Neuron (in vitro differentiated cells): Measurements from ENCODE around the gene MEP1A.

Source experiments
- H2AFZ ChIP-seq: one replicate; pipeline ENCODE4 v1.6.1; 2013; ENCODE audit warnings: low read depth, mild to moderate bottlenecking, inconsistent platforms, low read length, moderate library complexity
- H3K27me3 ChIP-seq: one replicate; pipeline ENCODE4 v1.6.1; 2013; ENCODE audit warnings: low read length; ENCODE audit not compliant: insufficient read depth
- H3K36me3 ChIP-seq: one replicate; pipeline ENCODE4 v1.6.1; 2013; ENCODE audit warnings: low read length; ENCODE audit not compliant: insufficient read depth
- H3K4me1 ChIP-seq: one replicate; pipeline ENCODE4 v1.6.1; 2013; ENCODE audit warnings: low read length; ENCODE audit not compliant: insufficient read depth
- H3K4me3 ChIP-seq: 2 replicates; pipeline ENCODE4 v1.5.1; 2013; ENCODE audit warnings: mild to moderate bottlenecking, low read length, moderate library complexity
- H3K9me3 ChIP-seq: one replicate; pipeline ENCODE4 v1.6.1; 2013; ENCODE audit warnings: low read length

MEP1A gene

GRCh38 chr6:46787871-46788540 lies 5.2 kb upstream of the MEP1A start:
- H3K9me3 ChIP-seq, result no peaks in the 10 kb centered on the region
- no peak overlapping the region for H2AFZ ChIP-seq
- no peaks in the 10 kb centered on the region for H3K27me3 ChIP-seq
- no peak overlapping the region for H3K4me3 ChIP-seq
- H3K36me3 ChIP-seq, result no peaks in the 10 kb centered on the region
- no peaks in the 10 kb centered on the region for H3K4me1 ChIP-seq

- Histone ChIP-seq H3K36me3 (no peaks in the 10 kb centered on the region), H3K9me3 (no peaks in the 10 kb centered on the region), H3K4me3 (no peak overlapping the region), H3K27me3 (no peaks in the 10 kb centered on the region), H3K4me1 (no peaks in the 10 kb centered on the region), H2AFZ (no peak overlapping the region)
Observed at GRCh38 chr6:46788791-46789190, 4.4 kb upstream of the MEP1A start.

- Histone ChIP-seq H3K9me3 (no peaks in the 10 kb centered on the region), H2AFZ (no peak overlapping the region), H3K27me3 (no peaks in the 10 kb centered on the region), H3K4me3 (no peak overlapping the region), H3K36me3 (no peaks in the 10 kb centered on the region), H3K4me1 (no peaks in the 10 kb centered on the region)
Observed at GRCh38 chr6:46789434-46790354, 3.5 kb upstream of the MEP1A start.

GRCh38 chr6:46790355-46790874 lies 2.8 kb upstream of the MEP1A start:
- Histone ChIP-seq H3K9me3 (no peaks in the 10 kb centered on the region), H2AFZ (no peak overlapping the region), H3K4me3 (no peak overlapping the region), H3K27me3 (no peaks in the 10 kb centered on the region), H3K36me3 (no peaks in the 10 kb centered on the region), H3K4me1 (no peaks in the 10 kb centered on the region)

- Histone ChIP-seq H2AFZ (no peak overlapping the region), H3K36me3 (no peaks in the 10 kb centered on the region), H3K4me3 (no peak overlapping the region), H3K9me3 (no peaks in the 10 kb centered on the region), H3K4me1 (no peaks in the 10 kb centered on the region), H3K27me3 (no peaks in the 10 kb centered on the region)
Observed at GRCh38 chr6:46792635-46793034, 554 bp upstream of the MEP1A start.

GRCh38 chr6:46794068-46794467 lies 879 bp downstream of the MEP1A start:
- no peak overlapping the region for H3K4me3 ChIP-seq

GRCh38 chr6:46795816-46796215 lies 2.6 kb downstream of the MEP1A start:
- Histone ChIP-seq H3K27me3 (no peaks in the 10 kb centered on the region), H2AFZ (no peak overlapping the region), H3K4me3 (no peak overlapping the region), H3K4me1 (no peaks in the 10 kb centered on the region), H3K36me3 (no peaks in the 10 kb centered on the region), H3K9me3 (no peaks in the 10 kb centered on the region)

More at GRCh38 chr6:46794068-46794467, 879 bp downstream of the MEP1A start:
- Histone ChIP-seq H2AFZ (no peak overlapping the region), H3K4me1 (no peaks in the 10 kb centered on the region), H3K27me3 (no peaks in the 10 kb centered on the region), H3K36me3 (no peaks in the 10 kb centered on the region), H3K9me3 (no peaks in the 10 kb centered on the region)

GRCh38 chr6:46796848-46797580 lies 3.8 kb downstream of the MEP1A start:
- Histone ChIP-seq H3K4me1 (no peaks in the 10 kb centered on the region), H3K4me3 (no peak overlapping the region), H3K36me3 (no peaks in the 10 kb centered on the region)

GRCh38 chr6:46799657-46800056 lies 6.5 kb downstream of the MEP1A start:
- Histone ChIP-seq H3K4me1 (no peaks in the 10 kb centered on the region), H2AFZ (no peak overlapping the region), H3K27me3 (no peaks in the 10 kb centered on the region), H3K4me3 (no peak overlapping the region), H3K36me3 (no peaks in the 10 kb centered on the region), H3K9me3 (no peaks in the 10 kb centered on the region)

More at GRCh38 chr6:46796848-46797580, 3.8 kb downstream of the MEP1A start:
- Histone ChIP-seq H3K27me3 (no peaks in the 10 kb centered on the region), H3K9me3 (no peaks in the 10 kb centered on the region), H2AFZ (no peak overlapping the region)

GRCh38 chr6:46808806-46809205 lies 15.6 kb downstream of the MEP1A start:
- no peaks in the 10 kb centered on the region for H3K4me1 ChIP-seq
- no peaks in the 10 kb centered on the region for H3K27me3 ChIP-seq
- no peak overlapping the region for H3K4me3 ChIP-seq

GRCh38 chr6:46815130-46815529 lies 21.9 kb downstream of the MEP1A start:
- no peak overlapping the region for H2AFZ ChIP-seq
- no peaks in the 10 kb centered on the region for H3K9me3 ChIP-seq
- no peaks in the 10 kb centered on the region for H3K36me3 ChIP-seq
- no peak overlapping the region for H3K4me3 ChIP-seq
- no peaks in the 10 kb centered on the region for H3K27me3 ChIP-seq
- H3K4me1 ChIP-seq, result no peaks in the 10 kb centered on the region

More at GRCh38 chr6:46808806-46809205, 15.6 kb downstream of the MEP1A start:
- no peaks in the 10 kb centered on the region for H3K36me3 ChIP-seq
- H2AFZ ChIP-seq, result no peak overlapping the region
- H3K9me3 ChIP-seq, result no peaks in the 10 kb centered on the region

GRCh38 chr6:46816626-46817025 lies 23.4 kb downstream of the MEP1A start:
- no peak overlapping the region for H3K4me3 ChIP-seq
- no peak overlapping the region for H2AFZ ChIP-seq

GRCh38 chr6:46819561-46819960 lies 26.4 kb downstream of the MEP1A start:
- Histone ChIP-seq H3K36me3 (no peaks in the 10 kb centered on the region), H3K4me1 (no peaks in the 10 kb centered on the region), H3K27me3 (no peaks in the 10 kb centered on the region), H3K9me3 (no peaks in the 10 kb centered on the region), H3K4me3 (no peak overlapping the region), H2AFZ (no peak overlapping the region)

More at GRCh38 chr6:46816626-46817025, 23.4 kb downstream of the MEP1A start:
- Histone ChIP-seq H3K9me3 (no peaks in the 10 kb centered on the region), H3K4me1 (no peaks in the 10 kb centered on the region), H3K27me3 (no peaks in the 10 kb centered on the region), H3K36me3 (no peaks in the 10 kb centered on the region)
